Stomach (tissue), 4 donors: ENCODE measurements around the gene STIM2.

Source experiments
- CTCF ChIP-seq, 7 experiments: fragments of 450-650 bp in 4 of 7; fragments of 200-600 bp in 3 of 7; sonication (generic) in 3 of 7; IDR thresholded peaks; one replicate each; pipeline ENCODE4 v1.5.1; 2016 to 2019; ENCODE audit warnings: antibody characterized with exemption in 7 of 7, control low read depth in 2 of 7, mild to moderate bottlenecking in 1 of 7
- POLR2AphosphoS5 ChIP-seq, 3 donors: sonication (generic); formaldehyde crosslinking; IDR thresholded peaks; one replicate each; pipeline ENCODE4 v1.6.1; 2016; ENCODE audit warnings: antibody characterized with exemption in 3 of 3

GRCh38 chr4:26942871-26943270, 82.2 kb downstream of the STIM2 start:
- TF ChIP-seq CTCF (IDR thresholded peaks at IDR 0.05) (no peak), POLR2AphosphoS5 (IDR thresholded peaks at IDR 0.05) (no peak)
